ENCODE measurements around the gene LRCH1.

DNA sequence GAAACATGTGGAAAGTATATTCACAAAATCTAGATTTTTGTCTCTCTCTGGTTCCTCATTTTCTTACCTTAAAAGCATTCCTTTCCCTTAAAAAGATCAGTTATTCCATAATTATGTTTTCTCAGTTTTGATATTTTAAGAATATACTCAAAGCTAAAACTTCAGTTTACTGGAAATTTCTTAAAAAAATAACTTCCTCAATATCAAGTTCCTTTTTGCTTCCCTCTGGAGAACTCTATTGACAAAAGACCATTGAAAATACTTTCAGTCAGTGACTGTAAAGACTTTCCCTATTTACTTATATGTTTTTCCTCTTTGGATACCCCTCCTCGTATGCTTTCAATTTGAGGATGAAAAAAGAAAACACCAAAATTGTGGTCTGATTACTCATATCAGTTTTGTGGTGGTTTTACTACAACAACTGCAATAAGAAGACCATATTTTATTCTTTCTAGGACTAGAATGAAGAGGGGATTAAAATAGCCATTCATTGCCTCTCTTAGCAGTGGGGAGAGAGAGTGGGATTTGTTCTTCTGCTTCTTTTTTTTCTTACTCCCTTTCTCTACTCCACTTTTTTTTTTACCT, 130.8 kb downstream of the LRCH1 start:
- no peak for TF ChIP-seq EZH2 (IDR thresholded peaks at IDR 0.05; ENCODE audit: low read depth)
- TF ChIP-seq, protein P1, sequence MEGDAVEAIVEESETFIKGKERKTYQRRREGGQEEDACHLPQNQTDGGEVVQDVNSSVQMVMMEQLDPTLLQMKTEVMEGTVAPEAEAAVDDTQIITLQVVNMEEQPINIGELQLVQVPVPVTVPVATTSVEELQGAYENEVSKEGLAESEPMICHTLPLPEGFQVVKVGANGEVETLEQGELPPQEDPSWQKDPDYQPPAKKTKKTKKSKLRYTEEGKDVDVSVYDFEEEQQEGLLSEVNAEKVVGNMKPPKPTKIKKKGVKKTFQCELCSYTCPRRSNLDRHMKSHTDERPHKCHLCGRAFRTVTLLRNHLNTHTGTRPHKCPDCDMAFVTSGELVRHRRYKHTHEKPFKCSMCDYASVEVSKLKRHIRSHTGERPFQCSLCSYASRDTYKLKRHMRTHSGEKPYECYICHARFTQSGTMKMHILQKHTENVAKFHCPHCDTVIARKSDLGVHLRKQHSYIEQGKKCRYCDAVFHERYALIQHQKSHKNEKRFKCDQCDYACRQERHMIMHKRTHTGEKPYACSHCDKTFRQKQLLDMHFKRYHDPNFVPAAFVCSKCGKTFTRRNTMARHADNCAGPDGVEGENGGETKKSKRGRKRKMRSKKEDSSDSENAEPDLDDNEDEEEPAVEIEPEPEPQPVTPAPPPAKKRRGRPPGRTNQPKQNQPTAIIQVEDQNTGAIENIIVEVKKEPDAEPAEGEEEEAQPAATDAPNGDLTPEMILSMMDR (conservative IDR thresholded peaks at IDR 0.05): no peak

All from PC-9 (cell line).